GM18909 (cell line): ENCODE results near the gene SCAI.
"Not testable (repeated sequence)": the region's sequence is repeated elsewhere in the genome, so short reads cannot be mapped to it uniquely, and the experiment has no call there.

ENCODE experiments used
- ATAC-seq: cut with Tn5 transposase; IDR thresholded peaks from one replicate; pipeline ENCODE4 v1.9.1; 2021; ENCODE audit warnings: mild to moderate bottlenecking; ENCODE audit not compliant: unreplicated experiment, poor library complexity

The SCAI gene

DNA sequence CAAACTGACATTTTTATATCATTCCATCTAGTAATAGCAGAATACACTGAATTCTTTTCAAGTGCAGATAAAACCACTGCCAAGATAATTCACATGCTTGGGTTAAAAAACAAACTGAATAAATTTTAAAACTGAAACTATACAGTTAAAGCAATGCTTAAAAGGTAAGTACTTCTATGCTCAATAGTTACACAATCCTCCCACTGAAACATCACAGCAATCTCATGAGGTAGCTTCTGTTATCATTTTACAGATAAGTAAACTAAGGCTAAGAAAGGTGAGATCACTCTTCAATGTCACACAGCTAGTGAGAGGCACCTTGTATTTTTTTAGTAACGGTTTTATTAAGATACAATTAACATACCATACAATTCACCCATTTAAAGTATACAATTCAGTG, 189.1 kb downstream of the SCAI start:
- no peak for ATAC-seq

DNA sequence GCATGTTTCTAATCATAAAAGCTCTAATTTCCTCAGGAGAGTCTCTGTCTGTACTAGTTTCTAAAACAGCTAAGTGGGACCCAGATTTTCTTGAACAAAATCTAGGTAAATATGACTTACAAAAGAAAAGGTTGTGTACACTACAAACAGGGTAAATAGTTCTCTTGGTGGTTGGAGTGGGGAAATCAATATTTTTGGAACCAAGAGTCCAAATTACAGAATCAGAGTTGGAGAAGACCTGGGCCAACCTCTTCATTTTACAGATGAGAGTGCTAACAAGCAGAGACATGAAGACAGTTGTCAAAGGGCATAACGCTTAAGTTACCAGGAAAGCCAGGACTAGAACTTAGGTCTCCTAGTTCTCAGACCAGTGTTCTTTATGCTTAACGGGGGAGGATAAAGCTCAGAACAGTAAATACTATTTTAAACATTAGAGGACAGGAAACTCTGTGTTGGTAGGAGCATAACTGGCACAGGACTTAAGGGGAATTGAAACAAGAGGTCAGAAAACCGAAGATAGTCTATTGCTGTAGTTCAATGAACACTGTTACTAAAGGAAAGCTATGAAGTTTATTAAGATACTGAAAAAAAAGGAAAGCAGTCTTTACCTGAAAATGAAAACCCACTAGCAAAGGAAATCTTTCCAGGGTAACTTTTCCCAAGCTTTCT, 193.1 kb downstream of the SCAI start:
- no peak for ATAC-seq

GRCh38 chr9:124949387-124949786, 193.9 kb downstream of the SCAI start:
- ATAC-seq, result no peak

DNA sequence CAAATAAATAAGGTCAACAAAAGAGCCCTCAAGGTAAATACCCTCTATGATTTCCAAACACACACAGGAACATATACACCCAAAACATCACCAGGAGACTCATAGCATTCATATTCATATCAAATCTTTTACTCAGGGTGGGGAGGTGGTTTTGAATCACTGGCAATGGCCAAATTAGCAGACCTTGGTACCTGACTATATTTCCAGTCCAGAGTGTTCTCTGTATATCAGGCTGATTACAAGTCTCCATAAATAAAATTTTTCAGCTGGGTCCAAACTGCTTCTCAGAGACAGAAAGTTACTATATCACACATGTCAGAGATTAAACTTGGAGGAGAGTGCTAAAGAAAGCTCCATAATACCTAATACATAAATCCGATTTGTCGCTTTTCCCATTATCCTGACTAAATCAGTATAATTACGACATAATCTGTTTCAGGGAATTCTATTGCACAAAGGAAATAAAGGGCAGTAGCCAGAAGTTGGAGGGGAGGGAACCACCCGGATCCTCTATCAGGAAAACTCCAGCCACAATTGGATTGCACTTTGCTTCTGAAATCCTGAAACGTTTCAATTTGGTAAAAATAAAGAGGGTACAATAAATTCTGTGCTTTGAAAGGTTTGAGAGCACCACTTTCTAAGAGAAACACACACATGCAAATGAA, 195.5 kb downstream of the SCAI start:
- no peak for ATAC-seq

GRCh38 chr9:124946167-124946566, 197.2 kb downstream of the SCAI start:
- no peak for ATAC-seq

DNA sequence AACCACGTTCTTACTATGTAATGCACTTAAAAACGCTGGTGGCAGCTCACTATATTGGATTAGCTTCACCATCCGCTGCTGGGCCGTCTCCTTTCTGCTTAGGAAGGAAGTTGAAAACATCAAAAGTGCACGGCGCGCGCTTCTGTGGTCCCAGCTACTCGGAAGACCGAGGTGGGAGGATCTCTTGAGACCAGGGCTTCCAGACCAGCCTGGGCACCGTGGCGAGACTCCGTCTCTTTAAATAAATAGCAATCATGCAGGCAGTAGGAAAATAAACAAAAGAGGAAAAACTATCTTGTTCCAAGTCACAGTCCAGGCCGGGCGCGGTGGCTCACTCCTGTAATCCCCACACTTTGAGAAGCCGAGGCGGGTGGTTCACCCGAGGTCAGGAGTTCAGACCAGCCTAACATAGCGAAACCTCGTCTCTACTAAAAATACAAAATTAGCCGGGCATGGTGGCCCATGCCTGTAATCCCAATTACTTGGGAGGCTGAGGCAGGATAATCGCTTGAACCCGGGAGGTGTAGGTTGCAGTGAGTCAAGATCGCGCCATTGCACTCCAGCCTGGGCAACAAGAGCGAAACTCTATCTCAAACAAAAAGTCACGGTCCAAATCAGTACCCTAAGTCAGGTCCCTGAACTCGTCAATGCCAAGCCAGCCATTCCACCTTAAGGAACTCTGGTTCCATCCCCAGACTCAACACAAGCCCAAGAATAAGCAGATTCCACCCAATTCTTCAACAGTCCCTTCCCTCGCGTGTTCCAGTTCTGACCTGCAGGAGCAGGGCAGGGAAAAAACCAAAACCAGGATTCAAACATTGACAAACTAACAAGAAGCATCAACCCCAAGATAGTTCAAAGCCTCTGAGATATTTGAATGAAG, 201.4 kb downstream of the SCAI start:
- peak; percentile 33 for ATAC-seq

- ATAC-seq, result peak; percentile 81
Measured at GRCh38 chr9:124940894-124941678, 202.2 kb downstream of the SCAI start, which contains the start of gene GOLGA1. TSS of gene GOLGA1 (minus strand) at chr9:124941083. CDS start at chr9:124938711, 2,372 bp downstream.

- ATAC-seq, result peak; percentile 46
Measured at GRCh38 chr9:124940521-124940893, 202.8 kb downstream of the SCAI start.

GRCh38 chr9:124939944-124940343, 203.4 kb downstream of the SCAI start:
- ATAC-seq, result no peak

- peak; percentile 55 for ATAC-seq
Measured at GRCh38 chr9:124934290-124934689, 209.0 kb downstream of the SCAI start.

DNA sequence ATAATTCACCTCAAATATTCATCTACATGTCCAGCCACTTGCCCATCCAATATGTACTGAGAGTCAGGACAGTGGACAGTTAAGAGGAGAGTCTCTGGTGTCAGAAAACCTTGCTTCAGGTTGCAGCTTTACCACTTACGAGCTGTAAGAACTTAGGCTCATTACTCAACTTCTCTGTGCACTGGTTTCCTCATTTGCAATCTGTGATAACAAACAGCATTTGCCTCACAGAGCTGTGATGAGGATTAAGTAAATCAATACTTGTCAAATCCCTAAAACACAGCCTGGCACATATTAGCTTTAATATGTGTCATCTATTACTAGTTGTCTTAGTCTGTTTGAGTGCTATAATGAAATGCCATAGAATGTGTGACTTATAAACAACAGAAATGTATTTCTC, 211.0 kb downstream of the SCAI start:
- ATAC-seq, result no peak

DNA sequence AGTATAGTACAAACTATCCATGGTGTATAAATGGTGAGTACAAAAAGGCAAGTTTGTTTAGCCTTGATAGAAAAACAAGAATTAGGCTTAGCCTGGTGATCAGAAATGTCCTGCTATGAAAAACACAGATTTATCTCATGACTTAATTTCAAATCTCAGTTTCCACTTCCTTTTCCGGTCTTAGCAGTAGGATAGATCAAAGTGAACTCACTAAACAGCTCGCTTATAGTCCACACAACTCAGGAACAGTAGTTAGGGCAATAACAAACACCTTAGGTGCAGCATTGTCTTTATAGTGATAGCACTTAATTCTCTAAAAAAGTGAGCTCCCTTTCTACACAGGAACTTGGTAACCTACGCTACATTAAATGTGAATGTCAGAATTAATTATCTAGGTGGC, 213.9 kb downstream of the SCAI start:
- no peak for ATAC-seq

DNA sequence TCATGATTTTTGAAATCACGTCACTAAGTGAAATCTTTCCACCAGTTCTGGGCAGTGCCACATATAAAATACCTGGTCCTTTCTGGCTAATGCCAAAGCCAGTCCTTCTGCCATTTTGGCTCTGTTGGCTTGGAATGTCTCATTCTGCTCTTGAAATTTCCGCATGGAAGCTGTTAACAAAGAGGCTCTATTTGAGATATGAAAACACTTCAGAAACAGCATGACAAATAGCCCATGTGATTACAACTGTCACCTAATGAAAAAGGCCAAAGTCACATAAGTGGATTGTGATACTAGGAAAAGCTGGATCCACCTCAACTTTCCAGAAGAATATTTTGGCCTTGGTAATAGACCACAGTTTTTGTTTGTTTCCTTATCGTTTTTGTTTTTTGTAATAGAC, 215.2 kb downstream of the SCAI start:
- ATAC-seq, result no peak

DNA sequence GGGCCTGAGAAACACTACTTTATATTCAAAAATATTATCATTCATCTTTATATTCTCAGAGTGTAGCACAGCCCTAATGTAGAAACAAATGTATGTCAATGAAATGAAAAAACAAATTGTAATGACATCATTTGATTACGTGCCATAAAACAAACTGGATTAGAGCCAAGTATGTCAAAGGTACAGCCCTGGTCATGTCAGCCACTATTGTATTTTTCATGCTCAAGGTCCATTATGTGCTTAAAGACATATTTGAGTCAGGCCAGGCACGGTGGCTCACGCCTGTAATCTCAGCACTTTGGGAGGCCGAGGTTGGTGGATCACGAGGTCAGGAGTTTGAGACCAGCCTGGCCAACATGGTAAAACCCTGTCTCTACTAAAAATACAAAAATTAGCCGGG, 222.9 kb downstream of the SCAI start:
- ATAC-seq, result not testable (repeated sequence)

DNA sequence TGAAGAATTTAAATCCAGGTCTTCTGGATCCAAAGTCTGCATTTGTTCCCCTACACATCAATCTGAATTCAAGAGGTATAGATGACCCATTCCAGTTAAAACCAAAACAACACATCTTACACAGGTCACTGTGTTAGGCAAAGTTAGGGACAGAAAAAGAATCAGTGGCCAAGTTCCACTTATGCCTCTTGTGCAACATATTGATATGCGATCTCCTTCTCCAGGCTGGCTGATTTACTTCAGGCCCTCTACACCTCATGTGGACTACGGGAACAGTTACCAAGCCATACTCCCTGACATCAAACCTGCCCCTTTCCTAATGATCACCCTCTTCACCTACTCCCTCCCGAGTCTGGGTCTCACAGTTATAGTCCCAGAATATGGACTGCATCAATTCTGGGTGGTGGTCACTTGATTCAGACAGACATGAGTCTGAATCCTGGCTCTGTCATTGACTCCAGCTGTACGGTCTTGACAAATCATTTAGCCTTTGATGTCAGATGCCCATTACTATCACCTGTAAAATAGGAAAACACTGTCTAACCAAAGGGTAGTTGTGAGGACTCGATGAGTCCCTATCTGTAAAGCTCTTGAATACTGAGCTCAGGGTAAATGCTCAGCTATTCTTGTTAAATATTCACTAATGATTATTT, 228.4 kb downstream of the SCAI start:
- no peak for ATAC-seq

DNA sequence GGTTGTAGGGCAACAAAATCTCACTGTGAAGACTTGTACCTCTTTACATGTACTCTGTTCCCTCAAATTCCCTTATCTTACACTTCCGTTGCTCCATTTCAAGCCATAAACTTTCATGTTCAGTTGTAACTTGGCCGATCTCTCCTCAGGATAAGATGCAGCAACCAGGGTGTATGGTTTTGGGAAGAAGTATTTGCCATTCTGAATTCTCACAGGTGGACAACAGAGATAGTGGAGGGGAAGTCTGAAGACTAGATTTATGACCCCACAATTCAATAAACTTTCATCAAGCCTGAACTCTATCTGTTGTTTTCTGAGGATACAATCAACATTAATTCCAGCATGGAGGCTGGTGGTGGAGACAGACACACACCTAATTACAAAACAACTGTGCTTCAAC, 229.9 kb downstream of the SCAI start:
- ATAC-seq, result no peak

DNA sequence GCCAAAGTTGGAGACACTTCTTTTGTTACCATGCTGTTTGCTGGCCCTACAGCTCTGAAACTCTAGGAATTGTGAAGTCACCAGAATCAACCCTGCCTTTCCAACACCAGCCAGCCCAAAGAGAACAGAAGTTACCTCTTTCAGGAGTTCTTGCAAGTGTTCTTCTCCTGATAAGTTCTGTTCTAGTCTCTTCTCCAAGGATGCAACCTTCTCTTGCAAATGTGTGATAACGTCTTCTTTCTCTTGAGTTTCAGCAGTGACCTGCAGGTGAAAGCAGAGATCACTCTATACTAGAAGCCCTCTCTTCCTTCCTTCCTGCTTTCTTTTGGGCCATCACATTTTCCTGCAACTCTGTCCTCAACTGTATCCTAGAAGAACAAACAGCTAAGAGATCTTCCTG, 231.6 kb downstream of the SCAI start:
- no peak for ATAC-seq

DNA sequence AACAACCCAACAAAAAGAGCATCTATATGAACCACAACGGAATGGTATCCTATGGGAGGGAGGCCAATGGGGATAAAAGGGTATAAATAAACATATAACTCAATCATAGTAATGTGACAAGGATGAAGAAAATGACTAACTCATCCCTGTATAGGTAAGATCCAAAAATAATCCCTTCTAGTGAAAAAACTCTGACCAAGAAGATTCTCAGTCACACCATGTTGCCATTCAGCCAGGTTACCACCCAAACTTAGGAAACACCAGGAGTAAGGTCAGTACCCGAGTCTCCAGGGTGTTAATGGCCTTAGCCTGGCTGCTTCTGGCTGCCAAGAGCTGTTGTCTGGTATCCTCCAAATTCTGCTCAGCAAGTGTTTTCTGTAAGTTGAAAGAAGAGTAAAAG, 235.2 kb downstream of the SCAI start:
- no peak for ATAC-seq

- no peak for ATAC-seq
Measured at GRCh38 chr9:124906966-124907365, 236.4 kb downstream of the SCAI start.

- ATAC-seq, result no peak
Measured at GRCh38 chr9:124899845-124900244, 243.5 kb downstream of the SCAI start.
